Measurements from ENCODE around the gene UBE2G2. TPM values are rescaled to one million over a fixed set of nuclear protein-coding genes. Genes with fewer than 3 reads are reported as not detected.

UBE2G2 gene
- total and polyA plus RNA-seq, 8 donors: 75.0 to 157 (median 131) TPM

- no peaks in the 10 kb centered on the region for H3K9me3 ChIP-seq
Measured at GRCh38 chr21:44758781-44759627, 42.6 kb downstream of the UBE2G2 start.

DNA sequence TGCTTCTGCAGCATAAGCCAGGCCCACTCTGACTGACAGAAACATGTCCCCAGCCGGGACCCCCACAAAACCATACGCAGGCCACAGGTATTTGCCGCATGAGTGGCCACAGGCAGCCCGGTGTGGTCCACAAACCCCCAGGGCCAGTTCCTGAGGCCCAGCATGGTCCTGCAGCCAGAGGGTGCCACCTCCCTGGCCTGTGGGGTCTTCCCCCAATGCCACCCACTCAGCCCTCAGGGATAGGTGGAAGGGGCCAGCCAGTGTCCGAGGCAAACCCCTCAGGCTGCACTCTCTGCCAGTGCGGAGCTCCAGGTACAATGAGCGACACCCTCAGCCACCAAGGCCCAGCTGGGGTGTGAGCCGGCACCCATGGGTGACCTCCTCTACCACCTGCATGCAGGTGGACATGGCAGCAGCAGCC is 43.5 kb downstream of the UBE2G2 start:
- ATAC-seq: no peak
- no peak overlapping the region for H3K4me3 ChIP-seq
- intact Hi-C loops (cut with DNase I): no loop called here

More at GRCh38 chr21:44758781-44759627, 42.6 kb downstream of the UBE2G2 start:
- DNase-seq: peak in 1 of 4 donors; percentile 72
- intact Hi-C loops (cut with DNase I): no loop called here
- Histone ChIP-seq H3K4me3 (no peak overlapping the region), H3K4me1 (no peaks in the 10 kb centered on the region), H3K27ac (no peak overlapping the region), H3K27me3 (peaks cover 0 to 13% of the 10 kb centered on the region in 2 donors), H3K36me3 (no peaks in the 10 kb centered on the region)
- TF ChIP-seq, protein P1, sequence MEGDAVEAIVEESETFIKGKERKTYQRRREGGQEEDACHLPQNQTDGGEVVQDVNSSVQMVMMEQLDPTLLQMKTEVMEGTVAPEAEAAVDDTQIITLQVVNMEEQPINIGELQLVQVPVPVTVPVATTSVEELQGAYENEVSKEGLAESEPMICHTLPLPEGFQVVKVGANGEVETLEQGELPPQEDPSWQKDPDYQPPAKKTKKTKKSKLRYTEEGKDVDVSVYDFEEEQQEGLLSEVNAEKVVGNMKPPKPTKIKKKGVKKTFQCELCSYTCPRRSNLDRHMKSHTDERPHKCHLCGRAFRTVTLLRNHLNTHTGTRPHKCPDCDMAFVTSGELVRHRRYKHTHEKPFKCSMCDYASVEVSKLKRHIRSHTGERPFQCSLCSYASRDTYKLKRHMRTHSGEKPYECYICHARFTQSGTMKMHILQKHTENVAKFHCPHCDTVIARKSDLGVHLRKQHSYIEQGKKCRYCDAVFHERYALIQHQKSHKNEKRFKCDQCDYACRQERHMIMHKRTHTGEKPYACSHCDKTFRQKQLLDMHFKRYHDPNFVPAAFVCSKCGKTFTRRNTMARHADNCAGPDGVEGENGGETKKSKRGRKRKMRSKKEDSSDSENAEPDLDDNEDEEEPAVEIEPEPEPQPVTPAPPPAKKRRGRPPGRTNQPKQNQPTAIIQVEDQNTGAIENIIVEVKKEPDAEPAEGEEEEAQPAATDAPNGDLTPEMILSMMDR (IDR thresholded peaks at IDR 0.05): no peak
- ATAC-seq: peak; percentile 59

GRCh38 chr21:44757731-44758130 is 43.9 kb downstream of the UBE2G2 start:
- Histone ChIP-seq H3K9me3 (no peaks in the 10 kb centered on the region), H3K4me1 (no peaks in the 10 kb centered on the region), H3K27me3 (peaks cover 0 to 13% of the 10 kb centered on the region in 2 donors), H3K36me3 (no peaks in the 10 kb centered on the region), H3K27ac (no peak overlapping the region), H3K4me3 (no peak overlapping the region)
- TF ChIP-seq, protein P1 (IDR thresholded peaks at IDR 0.05): no peak
- DNase-seq (no peak), ATAC-seq (no peak)
- intact Hi-C loops (cut with DNase I): no loop called here

More for the DNA sequence above, 43.5 kb downstream of the UBE2G2 start:
- Histone ChIP-seq H3K27ac (no peak overlapping the region), H3K4me1 (no peaks in the 10 kb centered on the region), H3K36me3 (no peaks in the 10 kb centered on the region), H3K9me3 (no peaks in the 10 kb centered on the region), H3K27me3 (peaks cover 0 to 13% of the 10 kb centered on the region in 2 donors)
- TF ChIP-seq, protein P1 (IDR thresholded peaks at IDR 0.05): no peak
- no peak for DNase-seq

GRCh38 chr21:44756423-44757185 is 45.0 kb downstream of the UBE2G2 start:
- DNase-seq: no peak
- TF ChIP-seq, protein P1 (IDR thresholded peaks at IDR 0.05): no peak
- no peaks in the 10 kb centered on the region for H3K9me3 ChIP-seq
- ATAC-seq: no peak
- H3K36me3 ChIP-seq: no peaks in the 10 kb centered on the region
- H3K27ac ChIP-seq: no peak overlapping the region
- H3K4me3 ChIP-seq: no peak overlapping the region
- H3K4me1 ChIP-seq: no peaks in the 10 kb centered on the region
- peaks cover 0 to 14% of the 10 kb centered on the region in 2 donors for H3K27me3 ChIP-seq
- intact Hi-C loops (cut with DNase I): no loop called here

DNA sequence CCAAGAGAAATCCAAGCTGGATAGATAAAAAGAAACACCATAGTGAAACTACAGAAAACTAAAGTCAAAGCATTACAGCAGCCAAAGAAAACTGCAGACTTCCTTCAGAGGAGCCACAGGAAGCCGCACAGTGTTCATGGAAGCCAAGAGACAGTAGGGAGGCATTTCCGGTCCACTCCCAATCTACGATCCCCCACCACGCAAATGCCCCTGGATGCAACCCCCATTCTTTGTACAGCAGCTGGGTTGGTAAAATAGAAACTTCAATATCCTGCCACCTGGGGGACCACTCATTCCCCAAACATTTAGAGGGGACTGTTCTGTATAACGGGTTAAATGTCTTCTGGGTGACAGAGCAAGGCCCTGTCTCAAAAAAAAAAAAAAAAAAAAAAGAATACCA is 46.4 kb downstream of the UBE2G2 start:
- DNase-seq: no peak
- peaks cover 0 to 27% of the 10 kb centered on the region in 2 donors for H3K27me3 ChIP-seq
- H3K9me3 ChIP-seq: no peaks in the 10 kb centered on the region
- no peak overlapping the region for H3K4me3 ChIP-seq
- no peaks in the 10 kb centered on the region for H3K4me1 ChIP-seq
- TF ChIP-seq, protein P1 (IDR thresholded peaks at IDR 0.05): no peak
- intact Hi-C loops (cut with DNase I): no loop called here
- no peak for ATAC-seq
- H3K27ac ChIP-seq: no peak overlapping the region
- H3K36me3 ChIP-seq: no peaks in the 10 kb centered on the region
